ENCODE measurements around the gene TMUB1. TPM values are rescaled to one million over a fixed set of nuclear protein-coding genes. Genes with fewer than 3 reads are reported as not detected.

Gene TMUB1
- total RNA-seq, 1 experiment from 2014 or later, result 45.4 TPM

- H3K4me1 ChIP-seq (ENCODE audit: insufficient read depth, low read length), result peaks cover 2% of the 10 kb centered on the region; the same call in 1 of the 2 replicates
- no peak overlapping the region for H2BK15ac ChIP-seq (ENCODE audit: low read depth, low read length)
- no peak overlapping the region for H2BK20ac ChIP-seq (ENCODE audit: low read depth, low read length, poor library complexity, severe bottlenecking)
- no peak overlapping the region for H3K4ac ChIP-seq (ENCODE audit: low read depth, low read length)
- H3T11ph ChIP-seq (ENCODE audit: low read length), result no peak overlapping the region
- H2BK12ac ChIP-seq (ENCODE audit: insufficient read length, low read depth, low read length), result no peak overlapping the region
- no CpG with 5 or more reads among the region's 30 CpGs for WGBS (ENCODE audit: extremely low coverage, insufficient read length, low lambda C conversion rate)
- H3K9ac ChIP-seq (ENCODE audit: extremely low read depth, insufficient read length, low read length), result no peak overlapping the region
- H3K79me1 ChIP-seq (ENCODE audit: insufficient read depth, low read depth, low read length, poor library complexity, severe bottlenecking), result peaks cover 4% of the 10 kb centered on the region
- H3K4me1 Mint-ChIP-seq, result peaks cover 43 to 44% of the 10 kb centered on the region in 2 experiments
- H3K9me3 Mint-ChIP-seq, result no peaks in the 10 kb centered on the region; a peak in 1 of 5 replicates
- H3K23ac ChIP-seq (ENCODE audit: insufficient read length, low read depth, low read length), result no peak overlapping the region
- no peak overlapping the region for H3K56ac ChIP-seq (ENCODE audit: insufficient read length, low read depth, low read length)
- H4K20me1 ChIP-seq (ENCODE audit: control insufficient read depth, insufficient read depth, insufficient read length), result no peaks in the 10 kb centered on the region
- H3K27me3 ChIP-seq (ENCODE audit: insufficient read depth, low read length), result no peaks in the 10 kb centered on the region; the same call in 1 of the 2 replicates
- H2BK5ac ChIP-seq (ENCODE audit: insufficient read length, low read length), result no peak overlapping the region
- H2BK120ac ChIP-seq (ENCODE audit: low read depth, low read length, poor library complexity, severe bottlenecking), result no peak overlapping the region
- no peak for DNase-seq
- H2AK5ac ChIP-seq (ENCODE audit: insufficient read length, low read length), result no peak overlapping the region
- H4K8ac ChIP-seq (replicated peaks; ENCODE audit: insufficient read length, low read depth, low read length), result no peak overlapping the region
- no peak overlapping the region for H4K5ac ChIP-seq (ENCODE audit: insufficient read length, low read depth, low read length)
- peaks cover 12% of the 10 kb centered on the region for H3K27me3 Mint-ChIP-seq (ENCODE audit: low read depth)
- H3K18ac ChIP-seq (ENCODE audit: insufficient read length, low read depth, low read length), result no peak overlapping the region
- H2AFZ ChIP-seq (ENCODE audit: low read length), result no peak overlapping the region
- H4K91ac ChIP-seq (ENCODE audit: insufficient read length, low read depth, low read length), result no peak overlapping the region
- H3K23me2 ChIP-seq (ENCODE audit: insufficient read length, low read depth, low read length, poor library complexity, severe bottlenecking), result peaks cover 13% of the 10 kb centered on the region
- H3K27ac Mint-ChIP-seq, result peak overlapping the region in 1 of 3 experiments; percentile 34; a peak in 1 of 7 replicates
- no peak for TF ChIP-seq CTCF (conservative IDR thresholded peaks at IDR 0.05)
- H3K27ac ChIP-seq (ENCODE audit: insufficient read length, low read depth, low read length), result no peak overlapping the region
- peaks cover 0 to 18% (median 3%) of the 10 kb centered on the region in 3 experiments; a peak in 5 of 7 replicates for H3K36me3 Mint-ChIP-seq (ENCODE audit: insufficient read depth in 1 of 3, low read depth in 3 of 3)
- peak overlapping the region; percentile 47 for H3K4me2 ChIP-seq (ENCODE audit: insufficient read depth, insufficient read length, low read length)
- peaks cover 19% of the 10 kb centered on the region for H3K79me2 ChIP-seq (ENCODE audit: insufficient read depth, low read length)
- H3K14ac ChIP-seq (ENCODE audit: insufficient read depth, low read length), result no peak overlapping the region
- H3K9me3 ChIP-seq (ENCODE audit: control insufficient read depth, low read depth, low read length), result no peaks in the 10 kb centered on the region
- peak overlapping the region; percentile 53 to 93 for H3K4me3 Mint-ChIP-seq
Measured at GRCh38 chr7:151088856-151089699, 5.8 kb upstream of the TMUB1 start.

Data from H9 (cell line).